K562 (cell line): Measurements from ENCODE around the gene CCDC9B. TPM values are rescaled to one million over a fixed set of nuclear protein-coding genes. Genes with fewer than 3 reads are reported as not detected.
A peak's percentile ranks its signal among the peaks of the same experiment; 100 is the strongest.

ENCODE experiments used
- CSDE1 ChIP-seq, 2 experiments: fragments of 450-650 bp; IDR thresholded peaks; 2 replicates each; pipeline ENCODE4 v1.6.1; 2016; ENCODE audit warnings: mild to moderate bottlenecking in 1 of 2
- FOXK2 ChIP-seq, 2 experiments: fragments of 450-650 bp; IDR thresholded peaks in 1 of 2; conservative IDR thresholded peaks in 1 of 2; 2 replicates each; pipeline ENCODE4 v1.6.1; 2016; ENCODE audit warnings: low read depth in 2 of 2, mild to moderate bottlenecking in 1 of 2
- GABPB1 ChIP-seq: sonication (generic); formaldehyde crosslinking; IDR thresholded peaks from 2 replicates; pipeline ENCODE4 v1.8.0; 2022; ENCODE audit warnings: mild to moderate bottlenecking, missing genetic modification reagents
- HNRNPH1 ChIP-seq: fragments of 200-400 bp; formaldehyde crosslinking; optimal IDR thresholded peaks from 2 replicates; pipeline ENCODE3; 2017; ENCODE audit warnings: low read depth, mild to moderate bottlenecking, low read length, moderate library complexity
- LCOR ChIP-seq: sonication (generic); formaldehyde crosslinking; IDR thresholded peaks from 2 replicates; pipeline ENCODE4 v1.8.0; 2022; ENCODE audit warnings: mild to moderate bottlenecking, missing genetic modification reagents
- NFXL1 ChIP-seq: fragments of 450-650 bp; formaldehyde crosslinking; IDR thresholded peaks from 2 replicates; pipeline ENCODE4 v1.4.0; 2021; ENCODE audit warnings: mild to moderate bottlenecking
- PPARD ChIP-seq: fragments of 250-450 bp; sonication (Bioruptor Pico); IDR thresholded peaks from 2 replicates; pipeline ENCODE4 v1.8.0; 2022; ENCODE audit warnings: inconsistent platforms, mild to moderate bottlenecking, moderate library complexity
- SMAD2 ChIP-seq: fragments of 150-350 bp; IDR thresholded peaks from 2 replicates; pipeline ENCODE4 v1.6.1; 2014; ENCODE audit warnings: low read depth, mild to moderate bottlenecking, low read length
- STAG1 ChIP-seq: sonication (generic); formaldehyde crosslinking; IDR thresholded peaks from 2 replicates; pipeline ENCODE4 v1.5.0; 2020; ENCODE audit warnings: missing genetic modification reagents, borderline replicate concordance
- SUPT5H ChIP-seq: fragments of 450-650 bp; IDR thresholded peaks from 2 replicates; pipeline ENCODE4 v1.6.1; 2016
- TCF7L2 ChIP-seq: fragments of 150-350 bp; IDR thresholded peaks from 2 replicates; pipeline ENCODE4 v1.6.1; 2016; ENCODE audit warnings: low read depth, mild to moderate bottlenecking, low read length, moderate library complexity
- WHSC1 ChIP-seq: IDR thresholded peaks from one replicate; pipeline ENCODE4 v1.6.1; 2012; ENCODE audit warnings: low read length, control low read depth, inconsistent platforms
- ZFP30 ChIP-seq: fragments of 250-450 bp; sonication (Bioruptor Pico); IDR thresholded peaks from 2 replicates; pipeline ENCODE4 v1.8.0; 2022; ENCODE audit warnings: moderate library complexity, mild to moderate bottlenecking, inconsistent platforms, borderline replicate concordance
- ZNF384 ChIP-seq: IDR thresholded peaks from 2 replicates; pipeline ENCODE4 v1.6.1; 2012; ENCODE audit warnings: low read depth, low read length, improper control_type of control experiment
- ZZZ3 ChIP-seq: fragments of 450-650 bp; IDR thresholded peaks from 2 replicates; pipeline ENCODE4 v1.6.1; 2016; ENCODE audit warnings: antibody characterized with exemption, mild to moderate bottlenecking, moderate library complexity
- polyA plus RNA-seq, 8 experiments: library from polyadenylated mRNA; depleted of rRNA in 4 of 8; stranded (reverse) in 5 of 8; unstranded in 3 of 8; fragments of >200 nt; fragmentation: Nextera tagmentation in 2 of 8; fragmentation: Illumina TruSeq in 1 of 8; extraction: Ambion mirVana in 2 of 8; extraction: Trizol in 1 of 8; gene quantifications; 2 replicates each; pipeline versions ENCODE4 v1.2.1 to v1.2.3, GENCODE V29; 2011 to 2014; ENCODE audit warnings: inconsistent platforms in 1 of 8, missing spikeins in 1 of 8
- total RNA-seq, 7 experiments: library from RNA; depleted of rRNA in 6 of 7; stranded (reverse); fragments of >200 nt in 6 of 7; fragmentation: Illumina TruSeq in 2 of 7; extraction: Trizol in 2 of 7; gene quantifications; 2 replicates each; pipeline versions ENCODE4 v1.2.1 to v1.2.3, GENCODE V29; 2011 to 2021; ENCODE audit warnings: low replicate concordance in 1 of 7
- TF ChIP-seq, protein P1 (sequence below): fragments of 200-800 bp; sonication (Bioruptor generic); IDR thresholded peaks from 2 replicates; pipeline ENCODE4 v1.6.1; 2017; ENCODE audit warnings: missing genetic modification characterization, missing compliant biosample characterization
- TF ChIP-seq, protein P2 (sequence below): fragments of 150-350 bp; conservative IDR thresholded peaks from 2 replicates; pipeline ENCODE4 v1.6.1; 2014; ENCODE audit warnings: low read length

CCDC9B gene
- total and polyA plus RNA-seq, 9 of the 15 experiments (the other 6 are each of a cell fraction or from before 2014, with no cell fraction given): 0.01 to 0.47 (median 0.15) TPM; not detected in 1

DNA sequence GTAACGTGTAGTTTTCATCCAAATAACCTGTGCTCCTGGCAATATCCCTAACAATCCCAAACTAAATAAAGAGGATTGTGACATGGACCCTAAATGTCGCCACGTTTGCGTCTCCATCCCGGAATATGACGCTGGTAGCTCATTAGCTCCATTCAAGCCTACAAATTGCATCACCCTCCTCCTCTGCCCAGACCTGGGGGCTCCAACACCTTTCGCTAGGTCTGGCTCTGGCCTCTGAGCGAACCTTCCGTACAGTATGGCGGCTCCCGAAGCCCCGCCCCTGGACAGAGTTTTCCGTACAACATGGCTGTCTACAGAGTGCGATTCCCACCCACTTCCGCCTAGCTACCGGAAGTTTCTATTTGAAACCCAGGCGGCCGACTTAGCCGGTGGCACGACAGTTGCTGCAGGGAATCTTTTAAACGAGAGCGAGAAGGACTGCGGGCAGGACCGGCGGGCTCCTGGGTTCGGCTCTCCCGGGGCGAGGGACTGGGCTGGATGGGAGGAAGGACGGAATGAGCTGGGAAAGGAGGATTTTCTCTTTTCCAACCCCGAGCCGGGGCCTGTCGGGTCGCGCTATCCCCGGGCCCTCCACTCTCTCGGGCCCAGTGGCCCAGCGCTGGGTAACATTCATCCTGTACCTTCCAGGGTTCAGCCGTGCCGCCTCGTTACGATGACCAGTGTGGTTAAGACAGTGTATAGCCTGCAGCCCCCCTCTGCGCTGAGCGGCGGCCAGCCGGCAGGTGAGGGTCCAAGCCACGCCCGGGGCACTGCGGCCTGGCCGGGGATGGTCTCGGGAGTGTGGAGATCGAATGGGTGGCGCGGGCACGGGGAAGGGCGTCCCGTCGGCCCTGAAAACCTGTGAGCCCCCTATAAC, 42.1 kb upstream of the CCDC9B start, which contains the start of gene KNSTRN (continued):
- TF ChIP-seq ZZZ3 (no peak), LCOR (CRISPR knock-in tag) (peak; percentile 54; the same call in 1 of the 2 replicates), FOXK2 (conservative IDR thresholded peaks at IDR 0.05 in 1 of 2, IDR thresholded peaks at IDR 0.05 in 1 of 2; ENCODE audit: low read depth in 2 of 2) (peak; percentile 74 to 86; a peak in 3 of 4 replicates), GABPB1 (CRISPR knock-in tag) (peak; percentile 98), HNRNPH1 (no peak), TCF7L2 (peak; percentile 99), SUPT5H (peak; percentile 82), ZNF384 (peak; percentile 4; the same call in 1 of the 2 replicates), STAG1 (no peak), CSDE1 (IDR thresholded peaks at IDR 0.05) (peak in 1 of 2 experiments; percentile 93; a peak in 2 of 4 replicates), SMAD2 (no peak), PPARD (no peak), ZFP30 (CRISPR knock-in tag) (no peak), WHSC1 (no peak), NFXL1 (CRISPR knock-in tag) (no peak)
- TF ChIP-seq, protein P1, sequence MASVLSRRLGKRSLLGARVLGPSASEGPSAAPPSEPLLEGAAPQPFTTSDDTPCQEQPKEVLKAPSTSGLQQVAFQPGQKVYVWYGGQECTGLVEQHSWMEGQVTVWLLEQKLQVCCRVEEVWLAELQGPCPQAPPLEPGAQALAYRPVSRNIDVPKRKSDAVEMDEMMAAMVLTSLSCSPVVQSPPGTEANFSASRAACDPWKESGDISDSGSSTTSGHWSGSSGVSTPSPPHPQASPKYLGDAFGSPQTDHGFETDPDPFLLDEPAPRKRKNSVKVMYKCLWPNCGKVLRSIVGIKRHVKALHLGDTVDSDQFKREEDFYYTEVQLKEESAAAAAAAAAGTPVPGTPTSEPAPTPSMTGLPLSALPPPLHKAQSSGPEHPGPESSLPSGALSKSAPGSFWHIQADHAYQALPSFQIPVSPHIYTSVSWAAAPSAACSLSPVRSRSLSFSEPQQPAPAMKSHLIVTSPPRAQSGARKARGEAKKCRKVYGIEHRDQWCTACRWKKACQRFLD (CRISPR knock-in tag): no peak; the same call in 1 of the 2 replicates
- TF ChIP-seq, protein P2, sequence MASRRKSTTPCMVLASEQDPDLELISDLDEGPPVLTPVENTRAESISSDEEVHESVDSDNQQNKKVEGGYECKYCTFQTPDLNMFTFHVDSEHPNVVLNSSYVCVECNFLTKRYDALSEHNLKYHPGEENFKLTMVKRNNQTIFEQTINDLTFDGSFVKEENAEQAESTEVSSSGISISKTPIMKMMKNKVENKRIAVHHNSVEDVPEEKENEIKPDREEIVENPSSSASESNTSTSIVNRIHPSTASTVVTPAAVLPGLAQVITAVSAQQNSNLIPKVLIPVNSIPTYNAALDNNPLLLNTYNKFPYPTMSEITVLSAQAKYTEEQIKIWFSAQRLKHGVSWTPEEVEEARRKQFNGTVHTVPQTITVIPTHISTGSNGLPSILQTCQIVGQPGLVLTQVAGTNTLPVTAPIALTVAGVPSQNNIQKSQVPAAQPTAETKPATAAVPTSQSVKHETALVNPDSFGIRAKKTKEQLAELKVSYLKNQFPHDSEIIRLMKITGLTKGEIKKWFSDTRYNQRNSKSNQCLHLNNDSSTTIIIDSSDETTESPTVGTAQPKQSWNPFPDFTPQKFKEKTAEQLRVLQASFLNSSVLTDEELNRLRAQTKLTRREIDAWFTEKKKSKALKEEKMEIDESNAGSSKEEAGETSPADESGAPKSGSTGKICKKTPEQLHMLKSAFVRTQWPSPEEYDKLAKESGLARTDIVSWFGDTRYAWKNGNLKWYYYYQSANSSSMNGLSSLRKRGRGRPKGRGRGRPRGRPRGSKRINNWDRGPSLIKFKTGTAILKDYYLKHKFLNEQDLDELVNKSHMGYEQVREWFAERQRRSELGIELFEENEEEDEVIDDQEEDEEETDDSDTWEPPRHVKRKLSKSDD: 0 out of 2 replicates have a peak, but pooled peaks have one; percentile 30
